Measurements from ENCODE around the gene THBD. TPM values are rescaled to one million over a fixed set of nuclear protein-coding genes. Genes with fewer than 3 reads are reported as not detected.

Gene THBD
- 19.3 to 28.4 TPM (median 23.8 TPM) in 5 replicates for total RNA-seq (2022; extraction: Qiagen RNA extraction; ENCODE audit: low read depth)

DNA sequence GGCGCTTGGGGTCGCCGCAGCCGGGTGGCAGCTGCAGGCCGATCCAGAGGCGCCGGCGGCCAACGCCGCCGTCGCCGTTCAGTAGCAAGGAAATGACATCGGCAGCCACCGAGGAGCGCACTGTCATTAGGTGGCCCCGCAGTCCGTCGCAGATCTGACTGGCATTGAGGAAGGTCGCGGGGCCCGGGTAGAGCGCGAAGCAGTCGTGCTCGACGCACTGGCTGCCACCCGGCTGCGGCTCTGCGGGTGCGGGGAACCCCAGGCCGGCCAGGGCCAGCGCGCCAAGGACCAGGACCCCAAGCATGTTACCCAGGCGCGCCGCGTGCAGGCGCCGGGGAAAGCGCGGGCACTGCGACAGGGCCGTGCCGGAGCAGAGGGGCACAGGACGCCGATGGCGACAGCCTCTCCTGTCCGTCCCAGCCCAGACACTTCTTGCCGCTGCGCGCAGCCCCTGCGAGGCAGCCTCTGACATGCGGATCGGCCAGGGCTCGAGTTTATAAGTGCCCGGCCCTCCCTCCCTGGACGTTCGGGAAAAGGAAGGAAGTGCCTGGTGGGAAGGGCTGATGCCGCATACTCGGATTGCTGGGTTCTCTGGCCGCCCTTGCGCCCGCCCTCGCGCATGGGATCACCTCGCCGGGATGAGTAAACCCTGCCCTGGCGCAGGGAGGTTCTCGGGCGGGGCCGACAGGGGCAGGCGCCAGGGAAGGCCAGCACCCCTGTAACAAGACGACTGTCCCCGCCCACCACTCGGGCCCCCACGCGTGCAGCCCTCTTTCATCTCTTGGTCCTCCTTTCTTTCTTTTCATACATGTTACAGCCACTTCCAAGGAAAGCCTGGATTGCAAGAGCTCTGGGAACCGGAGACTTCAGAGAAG is at the start of gene THBD:
TSS of gene THBD (minus strand) at position 472 of the 875 bp plus-strand sequence. CDS start at position 304, 168 bp downstream.

GRCh38 chr20:23086056-23086566 is 36.6 kb upstream of the THBD start, which contains the start of gene CD93:
TSS of gene CD93 (minus strand) at chr20:23086324. CDS start at chr20:23086192, 132 bp downstream.

DNA sequence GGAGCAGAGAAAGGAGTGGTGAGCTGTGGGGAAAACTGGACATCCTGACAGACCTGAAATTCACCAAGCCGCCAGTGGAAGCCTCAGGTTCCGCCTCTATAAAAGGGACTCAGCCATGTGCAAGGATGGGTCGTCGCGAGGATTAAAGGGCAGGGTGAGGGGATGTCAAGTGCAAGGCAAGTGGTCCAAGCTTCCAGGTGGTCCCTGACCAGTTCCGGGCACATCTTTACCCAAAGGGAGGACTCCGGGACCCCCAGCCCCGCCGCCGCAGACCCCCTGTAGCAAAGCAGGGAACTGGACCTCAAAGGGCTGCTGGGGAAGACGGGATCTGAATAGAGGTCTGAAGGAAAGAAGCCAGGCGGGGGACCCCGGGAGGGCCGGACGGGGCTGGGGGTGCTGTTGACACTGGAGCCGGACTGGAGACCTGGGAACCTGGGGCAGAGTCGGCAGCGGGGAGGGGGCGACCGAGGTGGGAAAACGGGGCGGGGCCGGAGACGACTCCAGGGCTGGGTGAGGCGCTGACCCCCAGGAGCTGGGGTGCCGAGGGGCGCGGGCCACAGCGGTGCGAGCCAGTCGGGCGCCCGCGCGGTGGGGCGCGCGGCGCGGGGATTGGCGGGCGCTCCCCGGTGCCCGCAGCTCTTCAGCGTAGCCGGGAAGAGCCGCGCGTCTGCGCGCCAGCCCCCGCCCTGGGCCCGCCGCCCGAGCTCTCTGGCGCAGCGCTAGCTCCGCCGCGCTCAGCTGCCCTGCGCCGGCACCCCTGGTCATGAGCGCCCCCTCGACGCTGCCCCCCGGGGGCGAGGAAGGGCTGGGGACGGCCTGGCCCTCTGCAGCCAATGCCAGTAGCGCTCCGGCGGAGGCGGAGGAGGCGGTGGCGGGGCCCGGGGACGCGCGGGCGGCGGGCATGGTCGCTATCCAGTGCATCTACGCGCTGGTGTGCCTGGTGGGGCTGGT is 14.5 kb downstream of the THBD start, which contains the start of gene SSTR4:
TSS of gene SSTR4 (plus strand) at position 592 of the 951 bp plus-strand sequence. CDS start at position 764, 172 bp downstream.

Other genes starting within 250 kb of the THBD start
- gene SSTR4, start 14.4 kb downstream of the THBD start, total RNA-seq (2022; extraction: Qiagen RNA extraction; ENCODE audit: low read depth): not detected in 5 replicates
- not detected in 5 replicates for gene CD93, start 36.7 kb upstream of the THBD start, total RNA-seq (2022; extraction: Qiagen RNA extraction; ENCODE audit: low read depth)

Measured in A549 treated with CpdA at 1 μM for 4 hours (cell line).